Mesangial cell (primary cell): Measurements from ENCODE around the gene SMCO3. TPM values are rescaled to one million over a fixed set of nuclear protein-coding genes. Genes with fewer than 3 reads are reported as not detected.

ENCODE experiments used
- total RNA-seq: library from RNA; depleted of rRNA; stranded (reverse); fragments of >200 nt; gene quantifications from 2 replicates; pipeline ENCODE4 v1.2.3, GENCODE V29; 2015

Gene SMCO3
- total RNA-seq: 0.13 TPM in 1 of 2 replicates, not detected in the other

DNA sequence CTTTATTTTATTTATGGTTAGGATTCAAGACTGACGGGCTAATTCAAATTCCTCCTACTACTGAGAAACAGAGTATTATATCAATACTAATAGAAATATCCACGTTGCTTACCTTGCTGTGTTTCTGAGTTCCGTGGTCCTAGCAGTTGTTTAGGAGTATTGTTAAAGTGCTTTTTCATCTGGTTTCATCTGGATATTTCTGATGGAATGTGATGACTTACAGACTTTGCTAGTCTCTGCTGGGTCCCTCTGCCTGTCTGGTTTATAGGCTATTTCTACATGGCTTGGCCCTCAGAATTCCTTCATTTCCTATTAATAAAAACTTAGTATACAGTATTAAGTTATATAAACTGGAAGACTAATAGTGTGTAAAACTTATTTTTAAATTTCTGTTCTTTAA, at the start of gene SMCO3:
SMCO3 (minus strand) TSS at position 169 of the 400 bp plus-strand sequence. CDS start 7,502 bp downstream, outside the sequence.

DNA sequence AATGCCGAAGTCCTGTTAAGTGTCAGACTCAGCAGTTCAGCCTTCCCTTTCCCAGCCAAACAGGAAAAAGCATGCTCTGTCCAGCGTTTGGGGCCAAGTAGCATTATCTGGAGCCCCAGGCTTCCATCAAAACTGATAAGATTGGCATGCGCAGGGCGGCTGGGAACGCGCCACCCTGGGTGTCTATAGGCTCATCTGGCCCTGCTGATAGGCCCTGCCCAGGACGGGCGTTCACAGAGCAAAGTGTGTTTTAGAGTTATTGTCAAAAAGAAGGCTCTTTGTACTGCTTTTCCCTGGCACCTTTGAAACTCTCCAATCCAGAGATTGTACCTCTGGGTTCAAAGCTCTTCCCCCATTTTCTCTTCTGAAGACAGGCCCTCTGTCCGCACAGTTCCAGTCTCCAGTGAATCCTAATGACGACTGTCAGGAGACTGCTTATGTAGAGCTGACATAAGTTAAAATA, 29.5 kb upstream of the SMCO3 start, which contains the start of gene ART4:
ART4 (minus strand) TSS at position 102 of the 463 bp plus-strand sequence. CDS start 413 bp downstream, outside the sequence.

DNA sequence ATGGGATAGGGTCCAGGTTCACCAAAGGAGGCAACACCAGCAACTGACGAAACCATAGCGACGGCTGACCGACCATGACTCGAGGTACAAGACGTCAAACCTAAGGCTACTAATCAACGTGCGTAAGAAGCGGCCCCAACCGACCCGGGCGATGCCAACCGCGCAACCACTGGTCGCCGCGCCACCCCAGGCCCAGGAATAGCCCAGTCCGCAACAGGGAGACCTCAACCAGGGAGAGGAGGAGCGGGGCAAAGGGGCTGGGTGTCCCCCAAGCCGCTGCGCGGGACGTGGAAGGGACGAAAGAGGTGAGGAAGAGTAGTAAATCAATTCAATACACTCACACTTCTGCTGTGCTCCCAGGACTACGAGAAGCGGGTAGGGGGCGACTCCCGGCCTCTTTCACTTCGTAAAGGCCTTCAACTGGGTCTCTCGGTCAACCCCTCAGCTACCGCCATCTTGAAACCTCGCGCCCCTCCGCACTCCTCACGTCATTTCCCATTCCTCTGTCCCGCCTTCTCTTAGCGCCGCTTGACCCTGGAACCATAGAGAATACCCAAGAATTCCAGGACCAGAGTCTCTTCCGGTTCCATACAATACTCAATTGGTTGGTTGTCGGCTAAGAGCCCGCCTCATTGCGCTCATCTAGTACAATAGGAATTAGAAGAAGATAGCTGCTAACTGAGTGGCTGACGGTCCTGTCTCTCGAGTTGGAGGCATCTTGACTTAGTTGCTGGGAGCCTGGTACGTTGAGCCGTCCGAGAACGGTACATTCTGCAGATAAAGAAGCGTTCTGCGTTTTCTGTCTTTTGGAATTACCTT, 10.8 kb downstream of the SMCO3 start, which contains the start of the genes C12orf60 and WBP11:
C12orf60 (plus strand) TSS at position 660 of the 819 bp plus-strand sequence. CDS start 19,266 bp downstream, outside the sequence.
WBP11 (minus strand) TSS at position 468 of the 819 bp plus-strand sequence. CDS start 2,095 bp downstream, outside the sequence.

Other genes starting within 250 kb of the SMCO3 start
- gene PLBD1, start 246.3 kb downstream of the SMCO3 start, total RNA-seq: 4.7 and 15.7 TPM in 2 replicates
- under 0.01 TPM in 1 of 2 replicates, not detected in the other for gene GUCY2C, start 117.6 kb downstream of the SMCO3 start, total RNA-seq
- 14.2 and 19.6 TPM in 2 replicates for gene WBP11, start 10.7 kb downstream of the SMCO3 start, total RNA-seq
- 0.65 and 1.5 TPM in 2 replicates for gene C12orf60, start 10.5 kb downstream of the SMCO3 start, total RNA-seq
- gene ART4, start 29.3 kb upstream of the SMCO3 start, total RNA-seq: not detected in 2 replicates
- 10.8 and 115 TPM in 2 replicates for gene MGP, start 71.7 kb upstream of the SMCO3 start, total RNA-seq
- 0.33 and 12.8 TPM in 2 replicates for gene ERP27, start 124.4 kb upstream of the SMCO3 start, total RNA-seq
- gene ARHGDIB, start 147.4 kb upstream of the SMCO3 start, total RNA-seq: 17.9 and 25.1 TPM in 2 replicates
- gene PDE6H, start 158.9 kb upstream of the SMCO3 start, total RNA-seq: not detected in 2 replicates